Measurements from ENCODE around the gene SIGLEC12. TPM values are rescaled to one million over a fixed set of nuclear protein-coding genes. Genes with fewer than 3 reads are reported as not detected.

The SIGLEC12 gene
- total RNA-seq, 4 donors from 2014 or later = 0.31 to 0.85 TPM; not detected in 2

- peaks cover 53% of the 10 kb centered on the region for H3K27me3 ChIP-seq
- TF ChIP-seq POLR2A (IDR thresholded peaks at IDR 0.05) (no peak), POLR2AphosphoS5 (IDR thresholded peaks at IDR 0.05) (no peak), EP300 (IDR thresholded peaks at IDR 0.05) (no peak), CTCF (IDR thresholded peaks at IDR 0.05) (no peak)
- H3K4me1 ChIP-seq = no peaks in the 10 kb centered on the region
- no peak for ATAC-seq
- H3K27ac ChIP-seq = no peak overlapping the region
- H3K36me3 ChIP-seq = no peaks in the 10 kb centered on the region
- H3K4me3 ChIP-seq = no peak overlapping the region
- no peaks in the 10 kb centered on the region for H3K9me3 ChIP-seq
- WGBS, 2 donors (ENCODE audit: low coverage in 1 of 2) = 73 to 79% methylated on average over 9 of the region's 9 CpGs
Measured at GRCh38 chr19:51470966-51471365, 30.6 kb downstream of the SIGLEC12 start.

- ATAC-seq = no peak
- Histone ChIP-seq H3K27ac (no peak overlapping the region), H3K4me3 (no peak overlapping the region), H3K27me3 (peaks cover 50% of the 10 kb centered on the region), H3K4me1 (no peaks in the 10 kb centered on the region), H3K9me3 (no peaks in the 10 kb centered on the region), H3K36me3 (no peaks in the 10 kb centered on the region)
- TF ChIP-seq POLR2A (IDR thresholded peaks at IDR 0.05) = no peak
- WGBS, 2 donors (ENCODE audit: low coverage in 1 of 2) = no CpG with 5 or more reads among the region's 1 CpG
Measured at GRCh38 chr19:51469629-51470028, 32.0 kb downstream of the SIGLEC12 start.

- Histone ChIP-seq H3K27me3 (peaks cover 51% of the 10 kb centered on the region), H3K36me3 (no peaks in the 10 kb centered on the region)
Measured at GRCh38 chr19:51469162-51469561, 32.4 kb downstream of the SIGLEC12 start.

GRCh38 chr19:51468545-51468920 is 33.1 kb downstream of the SIGLEC12 start:
- TF ChIP-seq EP300 (IDR thresholded peaks at IDR 0.05) (no peak), POLR2AphosphoS5 (IDR thresholded peaks at IDR 0.05) (no peak), CTCF (IDR thresholded peaks at IDR 0.05) (no peak), POLR2A (IDR thresholded peaks at IDR 0.05) (no peak)
- Histone ChIP-seq H3K27me3 (peaks cover 50% of the 10 kb centered on the region), H3K36me3 (no peaks in the 10 kb centered on the region), H3K9me3 (no peaks in the 10 kb centered on the region), H3K4me1 (no peaks in the 10 kb centered on the region), H3K4me3 (no peak overlapping the region), H3K27ac (no peak overlapping the region)
- no peak for ATAC-seq
- 64% methylated on average over 2 of the region's 2 CpGs; no CpG with 5 or more reads in 1 of the 2 donors for WGBS, 2 donors (ENCODE audit: low coverage in 1 of 2)

More at GRCh38 chr19:51469162-51469561, 32.4 kb downstream of the SIGLEC12 start:
- H3K9me3 ChIP-seq = no peaks in the 10 kb centered on the region
- WGBS, 2 donors (ENCODE audit: low coverage in 1 of 2) = 38% methylated on average over 2 of the region's 4 CpGs; no CpG with 5 or more reads in 1 of the 2 donors
- TF ChIP-seq CTCF (IDR thresholded peaks at IDR 0.05) = no peak
- no peak for TF ChIP-seq POLR2A (IDR thresholded peaks at IDR 0.05)
- TF ChIP-seq POLR2AphosphoS5 (IDR thresholded peaks at IDR 0.05) = no peak
- no peak for TF ChIP-seq EP300 (IDR thresholded peaks at IDR 0.05)
- no peaks in the 10 kb centered on the region for H3K4me1 ChIP-seq
- H3K27ac ChIP-seq = no peak overlapping the region
- no peak for ATAC-seq
- no peak overlapping the region for H3K4me3 ChIP-seq

- peaks cover 50% of the 10 kb centered on the region for H3K27me3 ChIP-seq
Measured at GRCh38 chr19:51467864-51468544, 33.6 kb downstream of the SIGLEC12 start.

More at GRCh38 chr19:51467864-51468544, 33.6 kb downstream of the SIGLEC12 start:
- no peak for ATAC-seq
- TF ChIP-seq POLR2AphosphoS5 (IDR thresholded peaks at IDR 0.05) (no peak), POLR2A (IDR thresholded peaks at IDR 0.05) (no peak), CTCF (IDR thresholded peaks at IDR 0.05) (no peak)
- Histone ChIP-seq H3K9me3 (no peaks in the 10 kb centered on the region), H3K4me1 (no peaks in the 10 kb centered on the region), H3K27ac (no peak overlapping the region), H3K36me3 (no peaks in the 10 kb centered on the region), H3K4me3 (no peak overlapping the region)
- 45 to 75% methylated on average over 1 to 2 of the region's 4 CpGs for WGBS, 2 donors (ENCODE audit: low coverage in 1 of 2)

Data from gastroesophageal sphincter (tissue), 4 donors.